HepG2 (cell line): ENCODE results near the gene PARP3. TPM values are rescaled to one million over a fixed set of nuclear protein-coding genes. Genes with fewer than 3 reads are reported as not detected.

Experiments
- DR1 ChIP-seq: sonication (generic); formaldehyde crosslinking; IDR thresholded peaks from 2 replicates; pipeline ENCODE4 v1.8.0; 2021; ENCODE audit warnings: mild to moderate bottlenecking, missing genetic modification reagents, inconsistent platforms
- ESRRA ChIP-seq: sonication (generic); formaldehyde crosslinking; IDR thresholded peaks from 2 replicates; pipeline ENCODE4 v1.5.1; 2020; ENCODE audit warnings: mild to moderate bottlenecking, low read depth, missing genetic modification reagents
- HHEX ChIP-seq: IDR thresholded peaks from 2 replicates; pipeline ENCODE4 v1.6.1; 2016; ENCODE audit warnings: control low read depth
- MATR3 ChIP-seq: sonication (generic); formaldehyde crosslinking; IDR thresholded peaks from 2 replicates; pipeline ENCODE4 v1.4.0; 2020; ENCODE audit warnings: missing genetic modification reagents
- PTBP1 ChIP-seq: fragments of 200-400 bp; formaldehyde crosslinking; IDR thresholded peaks from 2 replicates; pipeline ENCODE4 v1.6.1; 2018; ENCODE audit warnings: low read length, low read depth; ENCODE audit not compliant: poor library complexity, severe bottlenecking
- RFX1 ChIP-seq: fragments of 450-650 bp; IDR thresholded peaks from 2 replicates; pipeline ENCODE4 v1.6.1; 2017
- TMF1 ChIP-seq: sonication (generic); formaldehyde crosslinking; IDR thresholded peaks from 2 replicates; pipeline ENCODE4 v1.8.1; 2022; ENCODE audit warnings: low read depth, missing genetic modification reagents
- YEATS2 ChIP-seq: sonication (generic); formaldehyde crosslinking; IDR thresholded peaks from 2 replicates; pipeline ENCODE4 v1.4.0; 2020; ENCODE audit warnings: missing genetic modification reagents, borderline replicate concordance
- ZNF333 ChIP-seq: sonication (generic); formaldehyde crosslinking; IDR thresholded peaks from 2 replicates; pipeline ENCODE4 v1.4.0; 2020; ENCODE audit warnings: mild to moderate bottlenecking, missing genetic modification reagents, borderline replicate concordance
- ZNF768 ChIP-seq: sonication (generic); formaldehyde crosslinking; IDR thresholded peaks from 2 replicates; pipeline ENCODE4 v1.4.0; 2020; ENCODE audit warnings: missing genetic modification reagents
- polyA plus RNA-seq, 8 experiments: library from polyadenylated mRNA; depleted of rRNA in 3 of 8; stranded (reverse) in 7 of 8; unstranded in 1 of 8; fragments of >200 nt; fragmentation: Illumina TruSeq in 4 of 8; extraction: Trizol in 4 of 8; gene quantifications; 2 replicates each; pipeline versions ENCODE4 v1.2.1 to v1.2.3, GENCODE V29; 2011 to 2016; ENCODE audit warnings: low read depth in 4 of 8, missing spikeins in 1 of 8, mixed read lengths in 1 of 8; ENCODE audit not compliant: insufficient read depth in 1 of 8
- total RNA-seq, 5 experiments: library from RNA; depleted of rRNA; stranded (reverse); fragments of >200 nt; fragmentation: Illumina TruSeq; extraction: Trizol; gene quantifications; 2 replicates each; pipeline ENCODE4 v1.2.3, GENCODE V29; 2016; ENCODE audit warnings: low read depth in 1 of 5
- TF ChIP-seq, protein P1 (sequence below): sonication (generic); formaldehyde crosslinking; conservative IDR thresholded peaks from 2 replicates; pipeline ENCODE4 v1.8.0; 2022; ENCODE audit warnings: missing genetic modification reagents
- TF ChIP-seq, protein P2 (sequence below): sonication (generic); formaldehyde crosslinking; IDR thresholded peaks from 2 replicates; pipeline ENCODE4 v1.4.0; 2020; ENCODE audit warnings: mild to moderate bottlenecking, missing genetic modification reagents
- TF ChIP-seq, protein P3 (sequence below): IDR thresholded peaks from 2 replicates; pipeline ENCODE4 v1.6.1; 2012; ENCODE audit warnings: low read depth, low read length, improper control_type of control experiment
- TF ChIP-seq, protein P4 (sequence below): sonication (generic); formaldehyde crosslinking; IDR thresholded peaks from 2 replicates; pipeline ENCODE4 v1.8.0; 2022; ENCODE audit warnings: missing genetic modification reagents, mild to moderate bottlenecking, borderline replicate concordance
- TF ChIP-seq, protein P5 (sequence below): sonication (generic); formaldehyde crosslinking; IDR thresholded peaks from 2 replicates; pipeline ENCODE4 v1.5.0; 2020; ENCODE audit warnings: mild to moderate bottlenecking, missing genetic modification reagents, borderline replicate concordance

Gene PARP3
- total and polyA plus RNA-seq, 2 of the 13 experiments (the other 11 are each of a cell fraction or from before 2014, with no cell fraction given), result 11.2 to 21.5 TPM

DNA sequence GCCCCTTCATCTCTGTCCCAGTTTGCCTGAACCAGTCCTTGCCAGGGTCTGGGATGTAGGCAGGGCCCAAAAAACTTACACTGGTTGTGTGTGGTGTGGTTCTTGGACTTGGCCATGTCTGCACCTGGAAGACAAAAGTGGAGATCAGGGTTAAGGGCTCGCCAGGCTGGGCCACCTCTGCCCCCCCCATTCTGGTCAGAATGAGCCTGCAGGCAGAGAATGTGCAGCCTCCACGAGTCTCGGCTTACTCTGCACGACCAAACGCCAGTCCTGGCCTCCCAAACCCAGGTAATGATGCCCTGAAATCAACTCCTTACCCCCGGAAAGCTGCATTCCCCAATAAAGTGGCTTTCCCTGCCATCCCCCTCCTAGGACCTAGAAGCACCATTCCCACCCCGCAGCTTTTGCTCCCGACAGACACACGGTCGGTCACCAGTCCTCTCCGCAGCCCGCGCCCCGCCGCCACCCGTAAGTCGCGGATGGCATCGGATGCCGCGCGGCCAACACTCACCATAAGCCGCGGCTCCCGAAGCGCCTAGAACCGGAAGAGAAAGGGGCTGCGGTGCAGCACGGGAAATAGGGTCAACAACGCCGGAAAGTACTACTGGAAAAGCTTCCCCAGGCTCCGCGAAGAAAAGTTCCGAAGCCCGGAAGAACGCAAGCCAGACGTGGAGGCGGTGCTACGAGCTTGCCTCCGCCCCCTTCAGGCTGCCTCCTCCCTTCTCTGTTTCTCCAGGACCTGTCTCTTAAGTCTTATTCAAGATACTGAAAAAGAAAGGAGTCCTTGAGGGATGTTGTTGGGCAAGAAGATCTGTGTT is 53.4 kb downstream of the PARP3 start, which contains the start of gene RPL29 (continued):
- TF ChIP-seq ESRRA (CRISPR knock-in tag) (no peak), YEATS2 (peak; percentile 100), ZNF333 (CRISPR knock-in tag) (0 out of 2 replicates have a peak, but pooled peaks have one; percentile 26), PTBP1 (peak; percentile 73), RFX1 (no peak), TMF1 (CRISPR knock-in tag) (peak; percentile 65; the same call in 1 of the 2 replicates), ZNF768 (CRISPR knock-in tag) (peak; percentile 82; the same call in 1 of the 2 replicates), MATR3 (no peak), HHEX (CRISPR knock-in tag) (no peak), DR1 (CRISPR knock-in tag) (peak; percentile 99)
- TF ChIP-seq, protein P1, sequence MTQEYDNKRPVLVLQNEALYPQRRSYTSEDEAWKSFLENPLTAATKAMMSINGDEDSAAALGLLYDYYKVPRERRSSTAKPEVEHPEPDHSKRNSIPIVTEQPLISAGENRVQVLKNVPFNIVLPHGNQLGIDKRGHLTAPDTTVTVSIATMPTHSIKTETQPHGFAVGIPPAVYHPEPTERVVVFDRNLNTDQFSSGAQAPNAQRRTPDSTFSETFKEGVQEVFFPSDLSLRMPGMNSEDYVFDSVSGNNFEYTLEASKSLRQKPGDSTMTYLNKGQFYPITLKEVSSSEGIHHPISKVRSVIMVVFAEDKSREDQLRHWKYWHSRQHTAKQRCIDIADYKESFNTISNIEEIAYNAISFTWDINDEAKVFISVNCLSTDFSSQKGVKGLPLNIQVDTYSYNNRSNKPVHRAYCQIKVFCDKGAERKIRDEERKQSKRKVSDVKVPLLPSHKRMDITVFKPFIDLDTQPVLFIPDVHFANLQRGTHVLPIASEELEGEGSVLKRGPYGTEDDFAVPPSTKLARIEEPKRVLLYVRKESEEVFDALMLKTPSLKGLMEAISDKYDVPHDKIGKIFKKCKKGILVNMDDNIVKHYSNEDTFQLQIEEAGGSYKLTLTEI (CRISPR knock-in tag), result no peak; the same call in 1 of the 2 replicates
- TF ChIP-seq, protein P2, sequence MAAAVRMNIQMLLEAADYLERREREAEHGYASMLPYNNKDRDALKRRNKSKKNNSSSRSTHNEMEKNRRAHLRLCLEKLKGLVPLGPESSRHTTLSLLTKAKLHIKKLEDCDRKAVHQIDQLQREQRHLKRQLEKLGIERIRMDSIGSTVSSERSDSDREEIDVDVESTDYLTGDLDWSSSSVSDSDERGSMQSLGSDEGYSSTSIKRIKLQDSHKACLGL (CRISPR knock-in tag), result peak; percentile 11; the same call in 1 of the 2 replicates
- TF ChIP-seq, protein P3, sequence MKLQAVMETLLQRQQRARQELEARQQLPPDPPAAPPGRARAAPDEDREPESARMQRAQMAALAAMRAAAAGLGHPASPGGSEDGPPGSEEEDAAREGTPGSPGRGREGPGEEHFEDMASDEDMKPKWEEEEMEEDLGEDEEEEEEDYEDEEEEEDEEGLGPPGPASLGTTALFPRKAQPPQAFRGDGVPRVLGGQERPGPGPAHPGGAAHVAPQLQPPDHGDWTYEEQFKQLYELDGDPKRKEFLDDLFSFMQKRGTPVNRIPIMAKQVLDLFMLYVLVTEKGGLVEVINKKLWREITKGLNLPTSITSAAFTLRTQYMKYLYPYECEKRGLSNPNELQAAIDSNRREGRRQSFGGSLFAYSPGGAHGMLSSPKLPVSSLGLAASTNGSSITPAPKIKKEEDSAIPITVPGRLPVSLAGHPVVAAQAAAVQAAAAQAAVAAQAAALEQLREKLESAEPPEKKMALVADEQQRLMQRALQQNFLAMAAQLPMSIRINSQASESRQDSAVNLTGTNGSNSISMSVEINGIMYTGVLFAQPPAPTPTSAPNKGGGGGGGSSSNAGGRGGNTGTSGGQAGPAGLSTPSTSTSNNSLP, result peak; percentile 14; the same call in 1 of the 2 replicates
- TF ChIP-seq, protein P4, sequence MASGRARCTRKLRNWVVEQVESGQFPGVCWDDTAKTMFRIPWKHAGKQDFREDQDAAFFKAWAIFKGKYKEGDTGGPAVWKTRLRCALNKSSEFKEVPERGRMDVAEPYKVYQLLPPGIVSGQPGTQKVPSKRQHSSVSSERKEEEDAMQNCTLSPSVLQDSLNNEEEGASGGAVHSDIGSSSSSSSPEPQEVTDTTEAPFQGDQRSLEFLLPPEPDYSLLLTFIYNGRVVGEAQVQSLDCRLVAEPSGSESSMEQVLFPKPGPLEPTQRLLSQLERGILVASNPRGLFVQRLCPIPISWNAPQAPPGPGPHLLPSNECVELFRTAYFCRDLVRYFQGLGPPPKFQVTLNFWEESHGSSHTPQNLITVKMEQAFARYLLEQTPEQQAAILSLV (CRISPR knock-in tag), result peak; percentile 86
- TF ChIP-seq, protein P5, sequence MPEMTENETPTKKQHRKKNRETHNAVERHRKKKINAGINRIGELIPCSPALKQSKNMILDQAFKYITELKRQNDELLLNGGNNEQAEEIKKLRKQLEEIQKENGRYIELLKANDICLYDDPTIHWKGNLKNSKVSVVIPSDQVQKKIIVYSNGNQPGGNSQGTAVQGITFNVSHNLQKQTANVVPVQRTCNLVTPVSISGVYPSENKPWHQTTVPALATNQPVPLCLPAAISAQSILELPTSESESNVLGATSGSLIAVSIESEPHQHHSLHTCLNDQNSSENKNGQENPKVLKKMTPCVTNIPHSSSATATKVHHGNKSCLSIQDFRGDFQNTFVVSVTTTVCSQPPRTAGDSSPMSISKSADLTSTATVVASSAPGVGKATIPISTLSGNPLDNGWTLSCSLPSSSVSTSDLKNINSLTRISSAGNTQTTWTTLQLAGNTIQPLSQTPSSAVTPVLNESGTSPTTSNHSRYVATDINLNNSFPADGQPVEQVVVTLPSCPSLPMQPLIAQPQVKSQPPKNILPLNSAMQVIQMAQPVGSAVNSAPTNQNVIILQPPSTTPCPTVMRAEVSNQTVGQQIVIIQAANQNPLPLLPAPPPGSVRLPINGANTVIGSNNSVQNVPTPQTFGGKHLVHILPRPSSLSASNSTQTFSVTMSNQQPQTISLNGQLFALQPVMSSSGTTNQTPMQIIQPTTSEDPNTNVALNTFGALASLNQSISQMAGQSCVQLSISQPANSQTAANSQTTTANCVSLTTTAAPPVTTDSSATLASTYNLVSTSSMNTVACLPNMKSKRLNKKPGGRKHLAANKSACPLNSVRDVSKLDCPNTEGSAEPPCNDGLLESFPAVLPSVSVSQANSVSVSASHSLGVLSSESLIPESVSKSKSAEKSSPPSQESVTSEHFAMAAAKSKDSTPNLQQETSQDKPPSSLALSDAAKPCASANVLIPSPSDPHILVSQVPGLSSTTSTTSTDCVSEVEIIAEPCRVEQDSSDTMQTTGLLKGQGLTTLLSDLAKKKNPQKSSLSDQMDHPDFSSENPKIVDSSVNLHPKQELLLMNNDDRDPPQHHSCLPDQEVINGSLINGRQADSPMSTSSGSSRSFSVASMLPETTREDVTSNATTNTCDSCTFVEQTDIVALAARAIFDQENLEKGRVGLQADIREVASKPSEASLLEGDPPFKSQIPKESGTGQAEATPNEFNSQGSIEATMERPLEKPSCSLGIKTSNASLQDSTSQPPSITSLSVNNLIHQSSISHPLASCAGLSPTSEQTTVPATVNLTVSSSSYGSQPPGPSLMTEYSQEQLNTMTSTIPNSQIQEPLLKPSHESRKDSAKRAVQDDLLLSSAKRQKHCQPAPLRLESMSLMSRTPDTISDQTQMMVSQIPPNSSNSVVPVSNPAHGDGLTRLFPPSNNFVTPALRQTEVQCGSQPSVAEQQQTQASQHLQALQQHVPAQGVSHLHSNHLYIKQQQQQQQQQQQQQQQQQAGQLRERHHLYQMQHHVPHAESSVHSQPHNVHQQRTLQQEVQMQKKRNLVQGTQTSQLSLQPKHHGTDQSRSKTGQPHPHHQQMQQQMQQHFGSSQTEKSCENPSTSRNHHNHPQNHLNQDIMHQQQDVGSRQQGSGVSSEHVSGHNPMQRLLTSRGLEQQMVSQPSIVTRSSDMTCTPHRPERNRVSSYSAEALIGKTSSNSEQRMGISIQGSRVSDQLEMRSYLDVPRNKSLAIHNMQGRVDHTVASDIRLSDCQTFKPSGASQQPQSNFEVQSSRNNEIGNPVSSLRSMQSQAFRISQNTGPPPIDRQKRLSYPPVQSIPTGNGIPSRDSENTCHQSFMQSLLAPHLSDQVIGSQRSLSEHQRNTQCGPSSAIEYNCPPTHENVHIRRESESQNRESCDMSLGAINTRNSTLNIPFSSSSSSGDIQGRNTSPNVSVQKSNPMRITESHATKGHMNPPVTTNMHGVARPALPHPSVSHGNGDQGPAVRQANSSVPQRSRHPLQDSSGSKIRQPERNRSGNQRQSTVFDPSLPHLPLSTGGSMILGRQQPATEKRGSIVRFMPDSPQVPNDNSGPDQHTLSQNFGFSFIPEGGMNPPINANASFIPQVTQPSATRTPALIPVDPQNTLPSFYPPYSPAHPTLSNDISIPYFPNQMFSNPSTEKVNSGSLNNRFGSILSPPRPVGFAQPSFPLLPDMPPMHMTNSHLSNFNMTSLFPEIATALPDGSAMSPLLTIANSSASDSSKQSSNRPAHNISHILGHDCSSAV, result peak; percentile 83; the same call in 1 of the 2 replicates
